Measurements from ENCODE around the gene NPM3.

NPM3 gene

GRCh38 chr10:101774589-101775272 is 8.5 kb downstream of the NPM3 start:
- H3K36me3 ChIP-seq (replicated peaks in 1 of 2; ENCODE audit: control insufficient read depth in 2 of 2, insufficient read depth in 2 of 2, low read length in 2 of 2), result peaks cover 0 to 4% of the 10 kb centered on the region in 2 donors
- H3K4ac ChIP-seq (ENCODE audit: low read length), result no peak overlapping the region
- peak overlapping the region; percentile 4 for H2BK120ac ChIP-seq (ENCODE audit: low read depth, low read length)
- H3K4me3 ChIP-seq (ENCODE audit: low read length in 2 of 2), result peak overlapping the region in 1 of 2 donors; percentile 86
- no CpG with 5 or more reads among the region's 32 CpGs for WGBS, 2 donors (ENCODE audit: extremely low coverage in 2 of 2, insufficient read length in 2 of 2, insufficient replicate concordance in 1 of 2)
- H3K27me3 ChIP-seq (ENCODE audit: control insufficient read depth in 3 of 3, insufficient read depth in 3 of 3, low read depth in 1 of 3, low read length in 3 of 3), result peaks cover 0 to 96% (median 44%) of the 10 kb centered on the region in 3 experiments
- peak overlapping the region; percentile 96 for H3K4me2 ChIP-seq (ENCODE audit: insufficient read depth, low read length, poor library complexity, severe bottlenecking)
- H3K9ac ChIP-seq (ENCODE audit: low read depth, low read length, poor library complexity), result peak overlapping the region; percentile 96
- no peak overlapping the region for H3K14ac ChIP-seq (ENCODE audit: low read length)
- no peak overlapping the region for H2AFZ ChIP-seq (ENCODE audit: low read length)
- peak overlapping the region; percentile 44 for H3K23ac ChIP-seq (ENCODE audit: low read depth, low read length, poor library complexity)
- H4K91ac ChIP-seq (ENCODE audit: low read depth, low read length, poor library complexity), result no peak overlapping the region
- no peak for DNase-seq (ENCODE audit: low spot score)
- H2BK5ac ChIP-seq (ENCODE audit: low read length), result peak overlapping the region; percentile 31
- H3K4me1 ChIP-seq (ENCODE audit: control insufficient read depth in 2 of 2, insufficient read depth in 1 of 2, low read depth in 1 of 2, low read length in 2 of 2), result peaks cover 8 to 35% of the 10 kb centered on the region in 2 donors
- H3K79me1 ChIP-seq (ENCODE audit: low read depth, low read length), result peaks cover 8% of the 10 kb centered on the region
- H2AK5ac ChIP-seq (ENCODE audit: low read depth, low read length), result peak overlapping the region; percentile 90
- H2BK15ac ChIP-seq (ENCODE audit: low read length), result peak overlapping the region; percentile 52
- H3K9me3 ChIP-seq (replicated peaks in 1 of 2; ENCODE audit: control insufficient read depth in 2 of 2, insufficient read depth in 1 of 2, low read depth in 1 of 2, low read length in 2 of 2), result no peaks in the 10 kb centered on the region
- peak overlapping the region; percentile 63 for H2BK12ac ChIP-seq (ENCODE audit: low read length)
- peak overlapping the region; percentile 95 for H3K18ac ChIP-seq (ENCODE audit: low read length)
- H3K27ac ChIP-seq (replicated peaks; ENCODE audit: low read length), result no peak overlapping the region
- H4K8ac ChIP-seq (ENCODE audit: low read depth, low read length), result no peak overlapping the region

GRCh38 chr10:101773923-101774588 is 9.2 kb downstream of the NPM3 start:
- Histone ChIP-seq H3K9me3 (replicated peaks in 1 of 2; ENCODE audit: control insufficient read depth in 2 of 2, insufficient read depth in 1 of 2, low read depth in 1 of 2, low read length in 2 of 2) (no peaks in the 10 kb centered on the region), H3K4ac (ENCODE audit: low read length) (no peak overlapping the region), H3K27ac (replicated peaks; ENCODE audit: low read length) (no peak overlapping the region), H2BK120ac (ENCODE audit: low read depth, low read length) (peak overlapping the region; percentile 4), H3K9ac (ENCODE audit: low read depth, low read length, poor library complexity) (no peak overlapping the region), H3K23ac (ENCODE audit: low read depth, low read length, poor library complexity) (no peak overlapping the region), H3K14ac (ENCODE audit: low read length) (no peak overlapping the region), H2BK5ac (ENCODE audit: low read length) (no peak overlapping the region), H4K8ac (ENCODE audit: low read depth, low read length) (no peak overlapping the region), H3K18ac (ENCODE audit: low read length) (peak overlapping the region; percentile 90), H3K4me3 (ENCODE audit: low read length in 2 of 2) (no peak overlapping the region), H2AFZ (ENCODE audit: low read length) (no peak overlapping the region), H3K36me3 (replicated peaks in 1 of 2; ENCODE audit: control insufficient read depth in 2 of 2, insufficient read depth in 2 of 2, low read length in 2 of 2) (peaks cover 0 to 4% of the 10 kb centered on the region in 2 donors), H3K79me1 (ENCODE audit: low read depth, low read length) (peaks cover 8% of the 10 kb centered on the region), H3K4me1 (ENCODE audit: control insufficient read depth in 2 of 2, insufficient read depth in 1 of 2, low read depth in 1 of 2, low read length in 2 of 2) (peaks cover 6 to 30% of the 10 kb centered on the region in 2 donors), H4K91ac (ENCODE audit: low read depth, low read length, poor library complexity) (no peak overlapping the region), H2BK15ac (ENCODE audit: low read length) (peak overlapping the region; percentile 52), H3K27me3 (ENCODE audit: control insufficient read depth in 3 of 3, insufficient read depth in 3 of 3, low read depth in 1 of 3, low read length in 3 of 3) (peaks cover 0 to 96% (median 37%) of the 10 kb centered on the region in 3 experiments), H2AK5ac (ENCODE audit: low read depth, low read length) (peak overlapping the region; percentile 90), H2BK12ac (ENCODE audit: low read length) (no peak overlapping the region), H3K4me2 (ENCODE audit: insufficient read depth, low read length, poor library complexity, severe bottlenecking) (peak overlapping the region; percentile 96)
- DNase-seq (ENCODE audit: low spot score), result no peak
- no CpG with 5 or more reads among the region's 13 CpGs for WGBS, 2 donors (ENCODE audit: extremely low coverage in 2 of 2, insufficient read length in 2 of 2, insufficient replicate concordance in 1 of 2)

DNA sequence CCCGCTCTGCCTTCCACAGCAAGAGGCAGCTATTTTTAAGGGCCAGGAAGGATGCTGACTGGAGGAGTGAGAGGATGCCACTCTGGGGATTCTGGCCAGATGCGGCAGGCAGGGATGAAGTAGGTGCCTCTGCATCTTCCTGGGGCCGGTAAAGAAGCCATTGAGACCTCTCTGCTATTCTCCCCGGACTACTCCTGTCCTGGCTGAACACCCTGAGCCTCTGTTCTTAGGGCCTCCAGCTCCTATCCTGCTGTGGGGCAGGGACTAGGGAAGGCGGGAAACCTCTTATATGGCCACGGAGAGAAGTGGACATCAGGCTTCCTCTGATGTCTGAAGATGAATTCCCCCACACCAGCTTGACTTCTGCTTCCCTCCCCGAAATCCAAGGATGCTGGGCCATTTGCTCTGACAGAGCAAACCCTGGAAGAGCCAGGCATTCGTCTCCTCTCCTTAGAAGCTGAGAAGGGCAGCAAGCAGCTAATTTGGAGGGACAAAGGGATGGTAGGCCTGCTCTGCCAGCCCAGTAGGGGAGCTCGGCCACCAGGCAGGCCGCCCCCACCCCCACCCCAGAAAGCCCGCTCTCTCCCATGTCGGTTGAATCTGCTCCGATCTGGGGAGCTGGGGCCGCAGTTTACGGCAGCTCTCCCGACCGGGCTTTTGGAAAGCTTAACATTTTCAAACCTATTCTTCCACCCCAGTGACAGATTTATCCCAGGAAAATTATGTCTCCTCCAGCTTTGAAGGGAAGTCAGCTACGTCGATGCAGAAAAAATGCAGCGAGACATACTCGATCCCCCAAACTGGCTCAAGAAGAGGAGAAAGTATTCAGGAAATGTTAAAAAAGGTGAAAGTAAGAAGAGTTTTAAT is 10.1 kb downstream of the NPM3 start:
- no CpG with 5 or more reads among the region's 21 CpGs for WGBS, 2 donors (ENCODE audit: extremely low coverage in 2 of 2, insufficient read length in 2 of 2, insufficient replicate concordance in 1 of 2)
- Histone ChIP-seq H3K36me3 (replicated peaks in 1 of 2; ENCODE audit: control insufficient read depth in 2 of 2, insufficient read depth in 2 of 2, low read length in 2 of 2) (peaks cover 0 to 4% of the 10 kb centered on the region in 2 donors), H3K9me3 (replicated peaks in 1 of 2; ENCODE audit: control insufficient read depth in 2 of 2, insufficient read depth in 1 of 2, low read depth in 1 of 2, low read length in 2 of 2) (no peaks in the 10 kb centered on the region), H3K14ac (ENCODE audit: low read length) (no peak overlapping the region), H3K27ac (replicated peaks; ENCODE audit: low read length) (no peak overlapping the region), H4K91ac (ENCODE audit: low read depth, low read length, poor library complexity) (no peak overlapping the region), H2AFZ (ENCODE audit: low read length) (no peak overlapping the region), H2BK15ac (ENCODE audit: low read length) (peak overlapping the region; percentile 5), H3K9ac (ENCODE audit: low read depth, low read length, poor library complexity) (peak overlapping the region; percentile 81), H3K4me1 (ENCODE audit: control insufficient read depth in 2 of 2, insufficient read depth in 1 of 2, low read depth in 1 of 2, low read length in 2 of 2) (peaks cover 0 to 34% of the 10 kb centered on the region in 2 donors), H3K4ac (ENCODE audit: low read length) (no peak overlapping the region), H3K27me3 (ENCODE audit: control insufficient read depth in 3 of 3, insufficient read depth in 3 of 3, low read depth in 1 of 3, low read length in 3 of 3) (peaks cover 0 to 96% (median 28%) of the 10 kb centered on the region in 3 experiments), H3K18ac (ENCODE audit: low read length) (peak overlapping the region; percentile 61), H3K23ac (ENCODE audit: low read depth, low read length, poor library complexity) (no peak overlapping the region), H2BK5ac (ENCODE audit: low read length) (peak overlapping the region; percentile 57), H3K79me1 (ENCODE audit: low read depth, low read length) (peaks cover 8% of the 10 kb centered on the region), H2BK12ac (ENCODE audit: low read length) (no peak overlapping the region), H2AK5ac (ENCODE audit: low read depth, low read length) (peak overlapping the region; percentile 6), H3K4me3 (ENCODE audit: low read length in 2 of 2) (no peak overlapping the region), H3K4me2 (ENCODE audit: insufficient read depth, low read length, poor library complexity, severe bottlenecking) (peak overlapping the region; percentile 19), H4K8ac (ENCODE audit: low read depth, low read length) (no peak overlapping the region), H2BK120ac (ENCODE audit: low read depth, low read length) (no peak overlapping the region)
- DNase-seq (ENCODE audit: low spot score), result no peak
